Calu3 (cell line): ENCODE measurements around the gene ACTR1B. TPM values are rescaled to one million over a fixed set of nuclear protein-coding genes. Genes with fewer than 3 reads are reported as not detected.
"Not testable (repeated sequence)": the region's sequence is repeated elsewhere in the genome, so short reads cannot be mapped to it uniquely, and the experiment has no call there.

Experiments used
- BruUV-seq: library from RNA; stranded (reverse); fragments of 400-500 nt; replicated peaks from 2 replicates; lab custom pipeline; 2021; lab: Mats Ljungman, UMichigan
- CTCF ChIA-PET: fragments of 300-600 bp; sonication (Branson Sonifier 250); formaldehyde crosslinking; loops from one replicate; lab custom pipeline; 2022; ENCODE audit warnings: antibody characterized with exemption; lab: Charles Lee
- DNase-seq: peaks from one replicate; pipeline ENCODE4 v3.0.0; 2022
- H3K27ac Mint-ChIP-seq: one replicate; pipeline ENCODE4 v1.8.0; 2022; ENCODE audit warnings: mixed read lengths; ENCODE audit not compliant: unreplicated experiment
- H3K27me3 Mint-ChIP-seq: one replicate; pipeline ENCODE4 v1.8.0; 2022; ENCODE audit warnings: mixed read lengths; ENCODE audit not compliant: unreplicated experiment
- H3K36me3 Mint-ChIP-seq: one replicate; pipeline ENCODE4 v1.8.0; 2022; ENCODE audit warnings: mild to moderate bottlenecking, moderate library complexity, mixed read lengths; ENCODE audit not compliant: insufficient read depth, unreplicated experiment
- H3K4me1 Mint-ChIP-seq: one replicate; pipeline ENCODE4 v1.8.0; 2022; ENCODE audit warnings: mild to moderate bottlenecking, low read depth, mixed read lengths; ENCODE audit not compliant: unreplicated experiment
- H3K4me3 Mint-ChIP-seq: one replicate; pipeline ENCODE4 v1.8.0; 2022; ENCODE audit warnings: mild to moderate bottlenecking, low read depth, moderate library complexity, mixed read lengths; ENCODE audit not compliant: unreplicated experiment
- H3K9me3 Mint-ChIP-seq: one replicate; pipeline ENCODE4 v1.8.0; 2022; ENCODE audit warnings: low read depth, mixed read lengths; ENCODE audit not compliant: unreplicated experiment
- intact Hi-C: fragments of 100-400 bp; cut with micrococcal nuclease; formaldehyde crosslinking; loops from one replicate; pipeline ENCODE4 v1.10.0; 2022; ENCODE audit not compliant: unreplicated experiment
- total RNA-seq: library from RNA; stranded (reverse); gene quantifications from 2 replicates; pipeline ENCODE4 v1.2.3, GENCODE V29; 2022
- TF ChIP-seq, protein P1 (sequence below): fragments of 200-600 bp; IDR thresholded peaks from one replicate; pipeline ENCODE4 v1.8.0; 2022; ENCODE audit warnings: antibody characterized with exemption; ENCODE audit not compliant: unreplicated experiment

Gene ACTR1B
- total RNA-seq, 1 experiment from 2014 or later = 48.7 TPM

DNA sequence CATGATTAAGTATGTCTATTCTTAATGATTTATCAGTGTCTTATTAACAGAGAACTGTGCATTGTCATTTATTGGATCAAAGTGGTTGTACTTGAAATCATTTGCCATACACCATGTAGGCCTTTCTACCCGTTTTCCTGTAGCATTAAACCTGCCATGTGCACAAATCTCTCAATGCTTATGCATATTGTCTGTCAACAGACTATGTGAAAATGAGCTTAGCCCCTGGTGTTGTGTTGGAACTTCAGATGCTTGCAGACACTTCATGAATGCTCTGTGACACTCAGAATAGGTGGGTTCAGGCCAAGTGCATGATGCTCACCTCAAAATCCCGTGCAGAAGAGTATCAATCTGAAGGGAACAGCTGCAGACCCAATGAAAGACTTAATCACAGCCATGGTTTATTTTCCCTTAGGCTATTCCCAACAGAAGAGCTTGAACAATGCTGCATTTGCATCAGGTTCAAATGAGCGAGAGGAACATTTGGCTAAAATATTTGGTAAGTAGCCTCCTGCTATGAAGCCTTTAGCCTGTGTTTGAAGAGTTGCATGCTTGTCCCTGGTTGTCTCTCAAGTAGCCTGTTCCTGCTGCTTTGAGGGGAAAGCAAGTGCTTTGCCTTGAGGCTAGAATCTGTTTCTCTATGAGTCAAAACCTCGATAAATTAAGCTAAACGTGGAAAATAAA is 11.7 kb upstream of the ACTR1B start:
- no peak overlapping the region for H3K4me3 Mint-ChIP-seq
- intact Hi-C loops = no loop called here
- TF ChIP-seq, protein P1, sequence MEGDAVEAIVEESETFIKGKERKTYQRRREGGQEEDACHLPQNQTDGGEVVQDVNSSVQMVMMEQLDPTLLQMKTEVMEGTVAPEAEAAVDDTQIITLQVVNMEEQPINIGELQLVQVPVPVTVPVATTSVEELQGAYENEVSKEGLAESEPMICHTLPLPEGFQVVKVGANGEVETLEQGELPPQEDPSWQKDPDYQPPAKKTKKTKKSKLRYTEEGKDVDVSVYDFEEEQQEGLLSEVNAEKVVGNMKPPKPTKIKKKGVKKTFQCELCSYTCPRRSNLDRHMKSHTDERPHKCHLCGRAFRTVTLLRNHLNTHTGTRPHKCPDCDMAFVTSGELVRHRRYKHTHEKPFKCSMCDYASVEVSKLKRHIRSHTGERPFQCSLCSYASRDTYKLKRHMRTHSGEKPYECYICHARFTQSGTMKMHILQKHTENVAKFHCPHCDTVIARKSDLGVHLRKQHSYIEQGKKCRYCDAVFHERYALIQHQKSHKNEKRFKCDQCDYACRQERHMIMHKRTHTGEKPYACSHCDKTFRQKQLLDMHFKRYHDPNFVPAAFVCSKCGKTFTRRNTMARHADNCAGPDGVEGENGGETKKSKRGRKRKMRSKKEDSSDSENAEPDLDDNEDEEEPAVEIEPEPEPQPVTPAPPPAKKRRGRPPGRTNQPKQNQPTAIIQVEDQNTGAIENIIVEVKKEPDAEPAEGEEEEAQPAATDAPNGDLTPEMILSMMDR = no peak
- H3K27me3 Mint-ChIP-seq = no peaks in the 10 kb centered on the region
- H3K36me3 Mint-ChIP-seq = no peaks in the 10 kb centered on the region
- CTCF ChIA-PET = no interaction called here
- BruUV-seq = no TSS peak
- no peaks in the 10 kb centered on the region for H3K4me1 Mint-ChIP-seq
- H3K27ac Mint-ChIP-seq = no peak overlapping the region
- DNase-seq = no peak
- H3K9me3 Mint-ChIP-seq = no peaks in the 10 kb centered on the region

DNA sequence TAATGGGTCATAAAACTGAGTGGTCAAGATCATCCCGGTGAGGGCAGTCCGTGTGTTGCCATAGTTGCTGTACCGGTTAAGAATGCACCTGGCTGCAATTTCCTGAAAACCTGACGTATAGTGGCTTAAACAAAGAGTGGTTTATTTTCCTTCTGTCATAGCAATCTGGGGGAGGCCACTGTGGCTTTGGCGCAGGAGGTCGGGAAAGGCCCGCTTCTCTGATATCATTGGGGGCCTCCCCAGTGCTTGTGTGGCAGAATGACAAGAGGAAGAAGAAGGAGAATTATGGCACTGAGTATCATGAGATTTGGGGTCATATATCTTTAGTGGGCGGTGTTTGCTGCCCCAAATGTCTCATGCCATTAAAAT is 10.1 kb upstream of the ACTR1B start:
- no peaks in the 10 kb centered on the region for H3K36me3 Mint-ChIP-seq
- H3K4me1 Mint-ChIP-seq = no peaks in the 10 kb centered on the region
- no peak overlapping the region for H3K27ac Mint-ChIP-seq
- no peak for DNase-seq
- TF ChIP-seq, protein P1 = no peak
- H3K27me3 Mint-ChIP-seq = no peaks in the 10 kb centered on the region
- no TSS peak for BruUV-seq
- no peak overlapping the region for H3K4me3 Mint-ChIP-seq
- CTCF ChIA-PET = no interaction called here
- intact Hi-C loops = no loop called here
- no peaks in the 10 kb centered on the region for H3K9me3 Mint-ChIP-seq

DNA sequence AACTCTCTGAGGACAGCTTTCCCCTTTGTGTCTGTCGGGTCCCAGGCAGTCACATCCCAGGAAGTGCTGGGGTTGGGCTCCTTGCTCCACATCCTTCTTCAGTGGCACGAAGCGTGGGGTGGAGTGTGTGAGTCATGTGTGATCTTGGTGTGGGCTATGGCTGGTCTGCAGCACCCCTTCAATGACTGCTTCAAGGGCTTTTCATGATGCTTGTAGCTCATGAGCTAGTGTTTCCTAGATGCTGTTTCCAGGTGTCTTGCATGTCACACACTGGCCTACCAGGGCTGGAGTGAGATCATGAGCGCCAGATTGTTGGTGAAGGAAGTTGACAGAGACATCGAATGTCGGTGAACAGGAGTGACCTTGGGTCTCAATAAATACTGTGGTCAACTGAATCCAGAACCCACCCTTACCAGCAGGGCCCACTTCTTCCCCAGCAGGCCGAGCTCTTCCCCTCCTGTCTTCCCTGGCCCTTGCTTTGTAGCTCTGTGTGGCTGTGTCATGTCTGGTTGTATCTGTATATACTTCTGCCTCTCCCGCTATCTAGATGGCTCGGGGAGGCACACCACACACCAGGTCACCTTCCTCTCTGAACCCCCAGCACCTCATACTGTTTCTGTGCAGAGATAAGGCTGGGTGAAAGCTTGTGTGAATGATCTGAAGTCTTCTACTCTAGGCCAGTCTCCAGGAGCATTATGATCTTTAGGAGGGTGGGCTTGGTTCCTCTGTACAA is 9.5 kb upstream of the ACTR1B start:
- intact Hi-C loops = no loop called here
- H3K27me3 Mint-ChIP-seq = no peaks in the 10 kb centered on the region
- no peak for DNase-seq
- H3K4me1 Mint-ChIP-seq = no peaks in the 10 kb centered on the region
- no peaks in the 10 kb centered on the region for H3K36me3 Mint-ChIP-seq
- no peak overlapping the region for H3K27ac Mint-ChIP-seq
- H3K4me3 Mint-ChIP-seq = no peak overlapping the region
- CTCF ChIA-PET = no interaction called here
- H3K9me3 Mint-ChIP-seq = no peaks in the 10 kb centered on the region
- TF ChIP-seq, protein P1 = no peak
- BruUV-seq = no TSS peak

DNA sequence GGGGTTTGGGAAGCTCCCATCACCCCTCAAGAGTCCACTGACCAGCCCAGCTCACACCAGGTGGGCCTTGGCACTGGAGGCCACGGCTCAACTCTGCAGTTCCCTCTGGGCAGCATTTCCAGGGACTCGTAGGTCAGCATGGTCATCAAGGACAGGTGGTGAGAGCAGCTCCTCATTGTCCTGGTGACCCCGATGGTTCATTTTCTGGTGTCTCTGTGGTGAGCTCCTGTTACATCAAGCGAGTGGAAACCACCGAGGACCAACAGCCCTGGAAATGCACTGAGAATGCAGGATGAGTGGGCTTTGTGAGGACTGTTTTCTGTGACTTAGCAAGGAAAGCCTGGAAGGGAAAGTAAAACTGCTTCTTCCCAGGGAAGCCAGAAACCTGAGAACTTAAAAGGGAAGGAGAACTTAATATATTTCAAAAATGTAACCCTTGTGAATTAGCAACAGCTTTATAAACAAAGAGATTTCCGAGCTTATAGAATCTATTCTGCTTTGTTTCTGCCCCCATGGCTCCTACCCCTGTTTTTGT is 8.8 kb upstream of the ACTR1B start:
- H3K27me3 Mint-ChIP-seq, H3K36me3 Mint-ChIP-seq, H3K4me1 Mint-ChIP-seq, CTCF ChIA-PET, H3K27ac Mint-ChIP-seq, H3K9me3 Mint-ChIP-seq, BruUV-seq, intact Hi-C loops, DNase-seq, H3K4me3 Mint-ChIP-seq: not testable (repeated sequence)
